NK-92 (cell line): Measurements from ENCODE around the gene TEX101.

Experiments used
- DNase-seq: peaks from one replicate; lab custom pipeline; 2025; ENCODE audit not compliant: unreplicated experiment; lab: John Stamatoyannopoulos, UW

Gene TEX101

DNA sequence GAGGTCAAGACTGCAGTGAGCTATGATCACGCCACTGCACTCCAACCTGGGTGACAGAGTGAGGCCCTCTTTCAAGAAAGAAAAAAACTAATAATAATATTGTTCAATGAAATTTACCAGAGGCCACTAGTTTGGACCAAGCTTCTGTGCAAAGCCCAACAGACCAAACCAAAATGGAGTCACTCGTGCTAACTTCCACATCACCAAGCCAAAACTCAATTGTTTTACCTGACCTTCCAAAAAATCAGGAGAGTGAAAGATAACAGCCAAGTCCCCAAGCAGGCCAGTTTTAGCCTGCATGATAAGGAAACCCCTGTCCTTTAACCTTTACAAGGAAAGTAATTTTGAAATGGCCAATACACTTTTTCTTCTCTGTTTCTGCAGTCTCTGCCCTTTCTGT is 30.7 kb downstream of the TEX101 start:
- no peak for DNase-seq

DNA sequence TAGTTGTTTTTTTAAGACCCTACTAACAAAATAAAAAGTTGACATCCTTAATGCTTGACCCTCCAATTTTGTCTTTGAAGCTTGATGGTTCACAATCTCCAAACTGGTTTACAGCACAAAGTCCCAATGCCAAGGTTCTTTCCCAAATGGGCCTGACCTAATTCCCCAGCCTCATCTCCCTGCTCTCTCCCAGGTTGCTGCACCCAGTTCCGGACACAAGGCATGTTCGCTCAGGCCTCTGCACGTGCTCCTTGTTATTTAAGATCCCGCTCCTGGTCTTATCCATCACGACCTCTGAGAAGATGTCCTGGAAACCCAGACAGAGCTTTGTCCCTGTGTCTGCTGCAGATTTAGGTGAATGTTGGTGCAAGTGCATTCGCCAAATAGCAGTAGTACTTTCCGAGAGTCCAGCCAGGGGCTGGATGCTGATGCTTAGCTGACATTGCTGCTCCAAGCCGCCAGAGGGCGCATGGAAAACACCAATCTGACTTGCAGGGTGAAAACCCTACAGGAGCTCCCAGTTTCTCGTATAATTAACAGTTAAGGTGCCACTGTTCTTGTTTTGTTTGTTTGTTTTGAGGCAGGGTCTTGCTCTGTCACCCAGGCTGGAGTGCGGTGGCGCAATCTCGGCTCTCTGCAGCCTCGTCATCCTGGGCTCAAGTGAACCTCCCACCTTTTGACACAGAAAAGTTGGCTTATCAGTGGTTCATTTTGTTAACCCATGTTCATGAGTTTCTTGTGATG is 32.2 kb downstream of the TEX101 start:
- DNase-seq, result no peak

DNA sequence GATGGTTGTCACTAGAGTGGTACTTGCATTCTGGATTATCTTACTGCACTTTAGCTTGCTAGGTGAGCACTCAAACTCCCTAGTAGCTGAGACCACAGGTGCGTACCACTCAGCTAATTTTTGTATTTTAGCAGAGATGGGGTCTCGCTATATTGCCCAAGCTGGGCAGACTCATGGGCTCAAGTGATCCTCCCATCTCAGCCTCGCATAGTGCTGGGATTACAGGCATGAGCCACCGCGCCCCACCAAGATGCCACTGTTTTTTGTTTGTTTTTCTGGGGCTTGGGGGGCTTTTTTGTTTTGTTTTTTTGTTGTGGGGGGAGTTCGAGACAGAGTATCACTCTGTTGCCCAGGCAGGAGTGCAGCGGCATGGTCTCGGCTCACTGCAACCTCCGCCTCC is 33.0 kb downstream of the TEX101 start:
- DNase-seq, result no peak

DNA sequence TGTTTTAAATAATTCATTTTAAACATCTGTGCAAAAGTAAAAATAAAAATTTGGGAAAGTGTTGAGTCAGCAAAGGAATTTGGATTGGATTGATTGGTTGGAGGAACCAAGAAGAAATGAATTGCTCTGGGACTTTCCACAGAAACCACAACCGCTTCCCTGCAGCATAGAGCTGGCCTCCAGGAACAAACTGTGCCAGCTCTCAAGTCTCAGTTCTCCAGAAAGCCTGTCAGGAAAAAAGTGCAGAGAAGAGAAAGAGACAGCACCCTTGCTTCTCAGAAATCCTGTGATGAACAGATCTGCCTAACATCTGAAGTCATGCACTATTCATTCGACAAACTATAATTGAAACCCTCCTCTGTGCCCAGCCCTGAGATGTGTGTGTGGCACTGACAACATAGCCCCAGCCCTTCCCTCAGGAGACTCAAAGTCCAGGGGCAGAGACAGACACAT is 35.9 kb downstream of the TEX101 start:
- no peak for DNase-seq

DNA sequence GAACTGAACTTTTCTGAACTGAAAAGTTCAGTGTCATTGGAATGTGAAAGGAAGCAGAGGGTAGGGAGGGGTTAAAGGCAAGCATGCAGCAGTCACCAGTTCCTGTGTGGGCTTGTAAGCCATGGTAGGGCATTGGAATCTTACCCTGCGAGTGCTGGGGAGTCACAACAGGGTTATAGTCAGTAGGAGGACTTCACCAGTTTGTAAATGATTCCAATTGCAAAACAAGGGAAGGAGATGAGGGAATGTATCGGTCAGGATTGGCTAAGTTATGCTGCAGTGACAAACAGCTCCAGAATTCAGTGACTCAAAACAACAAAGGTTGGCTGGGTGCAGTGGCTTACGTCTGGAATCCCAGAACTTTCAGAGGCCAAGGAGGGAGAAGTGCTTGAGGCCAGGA is 37.9 kb downstream of the TEX101 start:
- DNase-seq, result no peak

DNA sequence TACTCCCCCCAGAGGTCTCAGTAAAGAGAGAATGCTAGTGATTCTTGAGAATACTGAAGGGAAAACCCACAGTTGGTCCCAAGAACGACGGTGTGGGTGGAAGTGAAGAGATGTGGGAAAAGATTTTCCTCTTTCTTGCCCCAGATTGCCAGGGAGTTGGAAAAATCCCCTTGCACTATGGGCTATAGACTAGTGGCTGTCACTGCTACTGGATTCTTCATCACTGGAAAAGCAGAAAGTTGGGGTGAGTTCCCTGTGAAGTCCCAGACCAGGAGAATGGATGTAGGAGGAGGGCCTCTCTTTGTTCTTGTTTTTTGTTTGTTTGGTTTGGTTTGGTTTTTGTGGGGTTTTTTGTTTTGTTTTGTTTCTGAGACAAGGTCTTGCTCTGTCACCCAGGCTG is 39.3 kb downstream of the TEX101 start:
- no peak for DNase-seq

DNA sequence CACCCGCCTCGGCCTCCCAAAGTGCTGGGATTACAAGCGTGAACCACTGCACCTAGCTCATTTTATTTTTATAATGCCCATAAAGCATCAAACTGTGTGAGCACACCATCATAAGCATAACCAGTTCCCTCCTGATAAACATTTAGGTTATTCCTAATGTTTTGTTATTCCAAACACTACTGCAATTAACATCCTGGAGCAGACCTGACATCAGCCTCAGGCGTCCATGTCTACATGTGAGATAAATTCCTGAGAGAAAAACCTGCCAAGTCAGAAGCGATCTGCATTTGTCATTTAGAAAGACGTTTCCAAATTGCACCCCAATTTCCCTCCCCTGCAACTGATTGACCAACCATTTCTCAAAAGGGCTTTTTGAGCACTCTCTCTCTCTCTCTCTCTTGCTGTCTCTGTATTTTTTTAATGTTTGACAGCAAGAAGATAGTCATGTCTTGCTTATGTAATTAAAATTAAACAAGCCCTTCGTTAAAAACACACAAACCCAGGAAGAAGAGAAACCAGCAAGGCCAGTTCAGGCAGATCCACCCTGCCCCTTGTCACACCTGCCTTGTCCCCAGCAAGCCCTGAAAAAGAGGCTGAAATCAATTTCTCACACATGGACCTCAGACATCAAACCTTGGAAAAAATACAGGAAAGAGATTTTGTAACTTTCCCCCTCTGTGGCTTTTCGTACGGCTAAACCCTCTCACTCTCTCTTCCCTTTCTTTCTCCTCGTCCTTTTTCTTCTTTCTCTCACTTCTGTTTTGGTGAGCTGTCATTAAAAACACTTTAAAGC is 40.8 kb downstream of the TEX101 start:
- no peak for DNase-seq

DNA sequence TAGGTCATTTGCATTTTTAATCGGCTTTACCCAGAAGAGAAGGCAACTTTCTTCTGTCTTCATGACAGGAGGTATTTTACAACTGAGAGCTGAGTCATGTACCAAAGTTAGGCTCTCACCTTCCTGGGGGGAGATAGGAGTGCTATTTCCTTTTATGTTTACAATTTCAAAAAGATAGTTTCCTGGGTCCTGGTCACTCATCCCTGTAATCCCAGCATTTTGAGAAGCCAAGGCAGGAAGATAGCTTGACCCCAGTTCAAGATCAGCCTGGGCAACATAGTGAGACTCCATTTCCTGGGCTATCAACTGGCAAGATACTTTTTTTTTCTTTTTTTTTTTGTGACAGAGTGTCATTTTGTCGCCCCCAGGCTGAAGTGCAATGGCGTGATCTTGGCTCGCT is 43.1 kb downstream of the TEX101 start:
- DNase-seq, result no peak

DNA sequence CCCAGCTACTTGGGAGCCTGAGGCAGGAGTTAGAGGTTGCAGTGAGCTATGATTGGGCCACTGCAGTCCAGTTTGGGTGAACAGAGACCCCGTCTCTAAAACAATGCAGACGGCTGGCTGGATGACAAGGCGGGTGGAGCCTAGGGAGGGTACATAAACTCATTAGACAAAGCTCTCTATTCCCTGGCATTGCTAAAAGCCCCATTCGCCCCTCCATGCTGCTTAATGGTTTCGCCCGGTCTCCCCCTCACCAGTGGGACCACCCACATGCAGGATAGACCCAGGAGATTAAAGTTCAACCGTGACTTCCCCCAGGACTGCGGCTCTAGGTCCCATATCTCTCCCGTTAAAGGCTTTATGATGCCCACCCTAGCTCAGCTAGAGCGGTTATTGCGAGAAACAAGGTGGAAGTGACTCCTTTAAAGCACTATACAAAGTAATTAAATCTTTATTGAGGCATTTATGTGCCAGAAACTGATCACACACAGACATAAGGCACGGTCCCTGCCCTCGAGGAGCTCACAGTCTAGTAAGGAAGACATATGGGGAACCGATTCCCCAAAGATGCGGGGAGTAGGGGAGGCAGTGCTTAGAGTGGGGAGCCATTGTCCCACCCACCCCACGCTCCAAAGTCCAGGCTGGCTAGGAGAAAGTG is 45.8 kb downstream of the TEX101 start:
- no peak for DNase-seq

DNA sequence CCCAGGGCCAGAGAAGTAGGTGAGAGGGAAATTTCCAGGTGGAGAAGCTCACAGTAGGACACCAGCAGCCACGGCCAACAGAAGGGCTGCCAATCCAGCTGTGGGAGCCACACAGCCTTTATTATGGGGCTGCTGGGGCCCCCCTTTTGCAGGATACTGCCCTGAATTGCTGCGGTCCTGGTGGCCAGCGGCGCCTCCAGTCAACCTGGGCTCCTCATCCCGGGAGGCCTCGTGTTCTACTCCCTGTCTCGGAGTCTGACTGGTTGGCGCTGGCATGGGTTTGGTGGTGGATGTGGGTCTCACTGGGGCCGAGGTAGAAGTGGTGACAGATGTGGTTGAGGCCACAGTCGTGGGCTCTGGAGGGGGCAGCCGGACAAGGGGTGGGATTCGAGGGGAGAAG is 46.6 kb downstream of the TEX101 start:
- no peak for DNase-seq

DNA sequence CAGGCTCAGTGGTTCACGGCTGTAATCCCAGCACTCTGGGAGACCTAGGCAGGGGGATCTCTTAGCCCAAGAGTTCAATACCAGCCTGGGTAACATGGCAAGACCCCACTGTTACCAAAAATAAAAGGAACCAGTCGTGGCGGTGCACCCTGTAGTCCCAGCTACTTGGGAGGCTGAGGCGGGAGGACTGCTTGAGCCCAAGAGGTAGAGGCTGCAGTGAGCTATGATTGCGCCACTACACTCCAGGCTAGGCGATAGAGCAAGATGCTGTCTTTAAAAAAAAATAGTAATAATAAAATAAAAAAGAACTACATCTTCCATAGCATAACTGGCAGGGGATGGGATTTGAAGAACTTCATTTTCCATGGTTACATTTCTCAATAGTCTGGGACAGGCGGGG is 47.7 kb downstream of the TEX101 start:
- DNase-seq, result no peak

DNA sequence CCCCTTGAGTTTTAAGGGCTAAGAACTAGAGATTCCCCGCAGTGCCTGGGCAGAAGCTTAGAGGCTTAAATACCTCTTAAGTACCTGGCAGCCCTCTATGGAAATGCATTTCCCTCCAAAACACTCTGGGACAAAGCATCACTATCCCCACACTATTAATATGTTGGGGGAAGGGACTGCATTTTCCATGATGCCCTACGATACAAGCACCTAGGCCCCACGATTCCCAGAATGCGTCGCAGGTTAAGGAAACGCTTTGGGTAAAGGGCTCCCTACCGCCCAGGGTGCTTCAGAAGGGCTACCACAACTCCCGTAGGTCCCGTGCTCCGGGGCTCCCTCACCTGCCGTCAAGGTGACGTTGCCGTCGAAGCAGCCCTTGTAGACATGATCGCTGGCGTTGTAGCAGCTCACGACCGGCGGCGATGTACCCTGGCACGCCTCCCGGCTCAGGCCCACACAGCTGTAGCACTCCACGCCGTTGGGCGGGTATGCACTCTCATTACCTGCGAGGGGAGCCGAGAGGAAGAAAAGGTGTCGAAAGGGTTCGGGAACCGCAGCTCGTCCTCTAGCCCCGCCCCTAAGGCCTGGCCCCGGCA is 48.2 kb downstream of the TEX101 start:
- no peak for DNase-seq

DNA sequence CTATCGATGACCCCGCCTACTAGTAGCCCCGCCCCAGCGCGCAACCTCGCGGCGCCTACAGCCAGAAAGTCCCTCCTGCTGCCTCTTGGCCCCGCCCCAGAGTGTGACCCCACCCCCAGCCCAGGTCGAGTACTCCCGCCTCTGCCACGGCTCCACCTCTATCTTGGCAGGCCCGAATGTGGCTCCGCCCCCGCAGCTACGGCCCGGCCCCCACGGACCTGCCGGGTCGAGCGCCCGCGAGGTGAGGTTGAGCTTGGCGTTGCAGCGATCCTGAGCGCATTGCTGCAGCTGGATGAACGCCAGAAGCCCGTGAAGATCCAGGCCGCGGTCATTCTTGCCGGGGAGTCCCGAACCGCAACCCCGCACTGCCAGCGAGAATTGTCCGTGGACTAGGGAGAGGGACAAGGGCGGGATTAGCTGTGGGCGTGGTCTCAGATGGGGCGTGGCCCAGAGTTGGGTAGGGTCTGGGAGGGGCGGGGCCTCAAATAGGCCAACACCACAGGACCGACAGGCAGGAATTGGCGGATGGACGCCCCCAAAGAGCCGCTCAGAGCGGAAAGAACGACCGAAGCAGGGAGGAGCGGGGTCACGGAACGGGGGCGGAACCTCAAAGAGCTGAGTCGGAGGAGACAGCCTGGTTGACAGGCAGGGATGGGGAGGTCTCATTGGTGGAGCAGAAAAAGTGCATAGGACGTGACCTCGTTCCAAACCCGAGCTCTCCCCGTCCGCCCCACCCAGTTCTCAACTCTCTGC is 48.9 kb downstream of the TEX101 start:
- peak; percentile 96 for DNase-seq

DNA sequence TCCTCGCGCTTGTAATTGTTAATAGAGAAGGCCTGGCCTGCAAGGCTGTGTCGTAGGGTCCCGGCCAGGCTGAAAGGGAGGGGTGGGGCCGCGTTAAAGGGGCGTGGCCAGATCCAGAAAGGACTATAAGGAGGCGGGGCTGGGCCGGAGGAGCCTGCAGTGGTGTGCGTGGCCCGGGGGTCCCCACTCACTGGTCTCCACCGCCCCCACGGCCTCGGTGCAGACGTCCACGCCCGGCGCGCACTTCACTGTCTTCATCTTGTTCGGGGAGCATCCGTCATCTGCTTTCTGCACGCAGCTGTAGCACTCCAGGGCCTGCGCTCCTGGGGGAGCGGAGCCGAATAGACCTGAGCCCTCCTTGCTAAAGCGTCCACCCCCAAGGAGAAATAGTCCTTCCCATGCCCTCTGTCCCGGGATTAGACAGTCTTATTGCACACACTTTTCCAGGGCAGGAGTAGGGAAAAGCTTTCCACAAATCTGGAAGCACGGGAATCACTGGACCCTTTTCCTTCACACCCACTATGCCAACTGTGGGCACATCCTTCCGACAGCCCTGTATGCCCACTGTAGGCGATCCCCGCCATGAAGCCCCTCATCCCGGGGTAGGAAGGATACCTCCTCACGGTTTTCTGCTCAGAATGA is 49.6 kb downstream of the TEX101 start:
- DNase-seq, result no peak

DNA sequence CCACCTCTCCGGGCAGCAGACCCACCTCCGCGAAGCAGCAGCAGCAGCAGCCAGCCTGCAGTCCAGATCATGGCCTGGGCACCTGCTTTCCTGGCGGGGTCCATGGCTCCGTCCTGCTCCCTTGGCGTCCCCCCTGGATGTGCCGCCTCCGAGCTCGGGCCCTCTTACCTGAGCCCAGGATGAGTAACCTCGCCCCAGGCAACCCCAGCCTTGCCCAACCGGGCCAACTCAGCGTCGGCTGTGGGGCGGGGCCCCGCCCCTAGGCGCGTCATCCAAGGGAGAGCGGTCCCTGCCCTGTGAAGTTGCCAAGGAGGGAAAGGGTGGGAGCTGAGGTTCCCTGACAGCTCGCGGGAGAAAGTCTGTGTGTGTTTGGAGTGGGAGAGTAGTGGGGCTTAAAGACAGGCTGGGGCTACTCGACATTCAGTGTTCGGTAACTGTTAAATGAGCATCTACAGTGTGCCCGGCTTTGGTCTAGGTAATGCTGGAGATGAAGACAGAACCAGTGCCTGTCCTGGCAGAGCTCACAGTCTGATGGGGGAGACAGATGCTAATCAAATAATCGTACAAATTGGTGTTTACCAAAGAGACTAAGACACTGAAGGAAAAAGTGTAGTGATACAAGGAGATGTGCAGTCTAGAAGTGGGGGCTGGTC is 50.9 kb downstream of the TEX101 start, which contains the start of gene LYPD3:
LYPD3 (minus strand) TSS at position 141 of the 653 bp plus-strand sequence; CDS start at position 104, 37 bp downstream.
- DNase-seq, result no peak

DNA sequence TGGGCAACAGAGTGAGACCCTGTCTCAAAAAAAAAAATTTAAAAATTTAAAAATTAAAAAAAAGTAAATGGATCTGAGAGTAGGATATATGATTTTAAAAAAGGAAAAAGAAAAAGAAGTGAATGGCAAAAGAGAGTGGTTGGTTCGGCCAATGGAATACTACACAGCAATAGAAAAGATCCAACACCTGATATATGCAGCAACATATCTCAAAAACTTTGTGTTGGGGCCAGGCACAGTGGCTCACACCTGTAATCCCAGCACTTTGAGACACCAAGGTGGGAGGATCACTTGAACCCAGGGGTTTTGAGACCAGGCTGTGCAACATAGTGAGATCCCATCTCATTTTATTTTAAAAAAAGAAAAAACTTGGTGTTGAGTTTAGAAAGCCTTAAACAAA is 52.1 kb downstream of the TEX101 start:
- no peak for DNase-seq

DNA sequence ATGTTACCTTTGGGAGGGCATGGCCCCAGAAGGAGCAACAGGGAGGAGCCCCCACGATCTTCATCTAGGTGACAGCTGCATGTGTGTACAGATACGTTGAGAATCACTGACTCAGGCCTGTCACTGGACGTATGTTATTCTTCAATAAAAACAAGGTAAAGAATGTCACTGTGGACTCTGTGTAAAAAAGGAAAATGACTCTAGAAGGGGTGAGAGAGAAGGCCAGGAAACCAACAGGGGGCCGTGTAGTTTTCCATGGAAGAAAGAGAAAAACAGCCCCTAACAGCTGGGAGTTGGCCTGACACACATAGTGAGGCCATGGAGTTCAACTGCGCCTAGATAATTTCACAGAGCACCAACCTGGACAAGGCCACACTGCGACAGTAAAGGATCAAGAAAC is 52.6 kb downstream of the TEX101 start:
- DNase-seq, result no peak

DNA sequence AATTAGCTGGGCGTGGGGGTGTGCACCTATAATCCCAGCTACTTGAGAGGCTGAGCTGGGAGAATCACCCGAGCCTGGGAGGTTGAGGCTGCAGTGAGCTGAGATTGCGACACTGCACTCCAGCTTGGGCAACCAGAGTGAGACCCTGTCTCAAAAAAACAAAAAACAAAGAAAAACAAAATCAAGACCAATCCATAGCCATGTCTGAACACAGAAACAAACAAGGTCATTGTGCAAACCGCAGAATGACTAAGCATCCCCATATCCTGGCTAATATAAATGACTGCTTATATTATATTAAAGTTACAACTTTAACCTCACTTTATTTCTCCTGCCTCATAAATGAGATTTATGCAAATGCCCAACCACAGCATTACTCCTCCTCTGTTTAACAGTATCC is 53.0 kb downstream of the TEX101 start:
- no peak for DNase-seq
